ENCODE data around the gene SKA3.
"Not testable (repeated sequence)": the region's sequence is repeated elsewhere in the genome, so short reads cannot be mapped to it uniquely, and the experiment has no call there.

SKA3 gene

DNA sequence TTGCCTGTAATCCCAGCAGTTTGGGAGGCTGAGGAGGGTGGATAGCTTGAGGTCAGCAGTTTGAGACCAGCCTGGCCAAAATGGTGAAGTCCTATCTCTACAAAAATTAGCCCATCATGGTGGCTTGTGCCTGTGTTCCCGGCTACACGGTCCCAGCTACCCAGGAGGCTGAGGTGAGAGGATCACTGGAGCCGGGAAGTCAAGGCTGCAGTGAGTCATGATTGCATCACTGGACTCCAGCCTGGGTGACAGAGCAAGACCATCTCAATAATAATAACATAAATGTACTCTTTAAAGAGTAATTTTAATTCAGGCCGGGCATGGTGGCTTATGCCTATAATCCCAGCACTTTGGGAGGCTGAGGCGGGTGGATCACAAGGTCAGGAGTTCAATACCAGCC is 38.7 kb downstream of the SKA3 start:
- no peak for DNase-seq (ENCODE audit: insufficient read length, low spot score)
- no peak for TF ChIP-seq POLR2A (IDR thresholded peaks at IDR 0.05; ENCODE audit: low read depth, low read length)
- no peak for FAIRE-seq

DNA sequence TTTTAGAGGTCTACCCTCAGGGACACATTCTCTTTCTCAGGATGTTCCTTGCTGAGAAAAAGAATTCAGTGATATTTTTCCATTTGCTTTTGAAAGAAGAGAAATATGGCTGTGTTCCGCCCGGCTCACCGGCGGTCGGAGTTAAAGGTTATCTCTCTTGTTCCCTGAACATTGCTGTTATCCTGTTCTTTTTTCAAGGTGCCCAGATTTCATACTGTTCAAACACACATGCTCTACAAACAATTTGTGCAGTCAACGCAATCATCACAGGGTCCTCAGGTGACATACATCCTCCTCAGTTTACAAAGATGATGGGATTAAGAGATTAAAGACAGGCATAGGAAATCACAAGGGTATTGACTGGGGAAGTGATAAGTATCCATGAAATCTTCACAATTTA is 40.5 kb downstream of the SKA3 start:
- FAIRE-seq; DNase-seq (ENCODE audit: insufficient read length, low spot score): not testable (repeated sequence)

- DNase-seq (ENCODE audit: insufficient read length, low spot score) (no peak), FAIRE-seq (no peak)
- no peak for TF ChIP-seq POLR2A (IDR thresholded peaks at IDR 0.05; ENCODE audit: low read depth, low read length)
Measured at GRCh38 chr13:21134475-21134874, 41.9 kb downstream of the SKA3 start.

- TF ChIP-seq POLR2A (IDR thresholded peaks at IDR 0.05; ENCODE audit: low read depth, low read length) = no peak
- DNase-seq (ENCODE audit: insufficient read length, low spot score) = no peak
- FAIRE-seq = no peak
Measured at GRCh38 chr13:21133077-21133476, 43.3 kb downstream of the SKA3 start.

- TF ChIP-seq POLR2A (IDR thresholded peaks at IDR 0.05; ENCODE audit: low read depth, low read length) = no peak
- FAIRE-seq = no peak
- DNase-seq (ENCODE audit: insufficient read length, low spot score) = no peak
Measured at GRCh38 chr13:21130116-21130515, 46.2 kb downstream of the SKA3 start.

- TF ChIP-seq POLR2A (IDR thresholded peaks at IDR 0.05; ENCODE audit: low read depth, low read length) = no peak
- DNase-seq (ENCODE audit: insufficient read length, low spot score) = no peak
- no peak for FAIRE-seq
Measured at GRCh38 chr13:21124852-21125251, 51.5 kb downstream of the SKA3 start.

- DNase-seq (ENCODE audit: insufficient read length, low spot score) (no peak), FAIRE-seq (no peak)
- TF ChIP-seq POLR2A (IDR thresholded peaks at IDR 0.05; ENCODE audit: low read depth, low read length) = no peak
Measured at GRCh38 chr13:21123956-21124355, 52.4 kb downstream of the SKA3 start.

GRCh38 chr13:21121616-21122015 is 54.7 kb downstream of the SKA3 start:
- no peak for TF ChIP-seq POLR2A (IDR thresholded peaks at IDR 0.05; ENCODE audit: low read depth, low read length)
- FAIRE-seq = no peak
- no peak for DNase-seq (ENCODE audit: insufficient read length, low spot score)

DNA sequence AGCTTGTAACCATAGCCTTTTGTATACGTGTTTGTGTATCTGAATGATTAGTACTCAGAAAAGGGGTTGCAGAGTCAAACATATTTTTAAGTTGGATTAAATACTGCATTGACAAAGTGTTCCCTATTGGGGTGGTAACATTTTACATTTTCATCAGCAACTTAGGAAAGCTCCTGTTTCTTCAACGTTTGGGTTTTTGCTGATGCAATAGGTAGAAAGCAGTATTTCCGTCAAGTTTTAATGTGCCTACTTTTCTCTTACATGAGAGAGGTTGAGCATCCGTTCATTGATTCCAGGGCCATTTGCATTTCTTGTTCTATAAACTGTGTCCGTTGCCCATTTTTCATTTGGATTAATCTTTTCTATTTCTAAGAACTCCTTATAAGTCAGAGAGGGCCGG is 56.2 kb downstream of the SKA3 start:
- FAIRE-seq (no peak), DNase-seq (ENCODE audit: insufficient read length, low spot score) (no peak)
- TF ChIP-seq POLR2A (IDR thresholded peaks at IDR 0.05; ENCODE audit: low read depth, low read length) = no peak

DNA sequence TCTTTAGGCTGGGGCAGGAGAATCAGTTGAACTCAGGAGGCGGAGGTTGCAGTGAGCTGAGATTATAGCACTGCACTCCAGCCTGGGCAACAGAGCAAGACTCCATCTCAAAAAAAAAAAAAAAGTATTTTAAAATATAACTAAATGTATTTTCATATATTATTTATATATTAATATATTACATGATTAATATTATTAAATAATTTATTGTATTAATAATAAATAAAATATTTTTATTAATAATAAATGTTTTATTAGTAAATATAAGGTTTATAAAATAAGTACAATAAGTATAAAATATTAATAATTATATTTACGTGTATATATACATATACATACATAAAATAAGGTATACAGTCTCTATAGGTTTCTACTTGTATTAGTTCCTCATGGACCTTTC is 56.8 kb downstream of the SKA3 start:
- no peak for FAIRE-seq
- no peak for DNase-seq (ENCODE audit: insufficient read length, low spot score)
- TF ChIP-seq POLR2A (IDR thresholded peaks at IDR 0.05; ENCODE audit: low read depth, low read length) = no peak

- no peak for FAIRE-seq
- DNase-seq (ENCODE audit: insufficient read length, low spot score) = no peak
- no peak for TF ChIP-seq POLR2A (IDR thresholded peaks at IDR 0.05; ENCODE audit: low read depth, low read length)
Measured at GRCh38 chr13:21118180-21118579, 58.2 kb downstream of the SKA3 start.

- FAIRE-seq (no peak), DNase-seq (ENCODE audit: insufficient read length, low spot score) (no peak)
- no peak for TF ChIP-seq POLR2A (IDR thresholded peaks at IDR 0.05; ENCODE audit: low read depth, low read length)
Measured at GRCh38 chr13:21117104-21117809, 59.1 kb downstream of the SKA3 start.

- TF ChIP-seq POLR2A (IDR thresholded peaks at IDR 0.05; ENCODE audit: low read depth, low read length) = no peak
- DNase-seq (ENCODE audit: insufficient read length, low spot score) = no peak
- FAIRE-seq = no peak
Measured at GRCh38 chr13:21116141-21116540, 60.2 kb downstream of the SKA3 start.

GRCh38 chr13:21115231-21115630 is 61.1 kb downstream of the SKA3 start:
- no peak for DNase-seq (ENCODE audit: insufficient read length, low spot score)
- TF ChIP-seq POLR2A (IDR thresholded peaks at IDR 0.05; ENCODE audit: low read depth, low read length) = no peak
- FAIRE-seq = no peak

DNA sequence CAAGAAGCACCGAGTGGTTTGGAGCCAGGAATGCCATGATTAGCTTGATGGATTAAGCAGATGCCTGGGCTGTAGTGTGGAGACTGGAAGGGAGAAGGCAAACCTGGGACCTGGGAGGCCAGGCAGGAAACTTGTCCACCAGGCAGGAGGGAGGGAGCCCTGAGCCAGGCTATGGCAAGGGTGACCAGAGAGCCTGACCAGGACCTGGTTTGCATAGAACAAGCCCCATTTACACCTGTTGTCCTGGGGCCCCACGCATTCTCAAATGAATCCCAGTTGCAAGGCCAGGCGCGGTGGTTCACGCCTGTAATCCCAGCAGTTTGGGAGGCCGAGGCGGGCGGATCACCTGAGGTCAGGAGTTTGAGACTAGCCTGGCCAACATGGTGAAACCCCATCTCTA is 64.8 kb downstream of the SKA3 start:
- TF ChIP-seq POLR2A (IDR thresholded peaks at IDR 0.05; ENCODE audit: low read depth, low read length) = no peak
- FAIRE-seq = no peak
- no peak for DNase-seq (ENCODE audit: insufficient read length, low spot score)

- DNase-seq (ENCODE audit: insufficient read length, low spot score) = no peak
- no peak for TF ChIP-seq POLR2A (IDR thresholded peaks at IDR 0.05; ENCODE audit: low read depth, low read length)
- FAIRE-seq = no peak
Measured at GRCh38 chr13:21109168-21109567, 67.2 kb downstream of the SKA3 start.
